NCI-H226 (cell line): Measurements from ENCODE around the gene TULP3.

Experiments used
- DNase-seq: peaks from one replicate; pipeline ENCODE4 v3.0.0-alpha.2; 2015

The TULP3 gene

GRCh38 chr12:2877953-2878732 is 12.5 kb upstream of the TULP3 start:
- no peak for DNase-seq

GRCh38 chr12:2879853-2880252 is 10.8 kb upstream of the TULP3 start:
- DNase-seq, result no peak

GRCh38 chr12:2884810-2885209 is 5.9 kb upstream of the TULP3 start:
- DNase-seq, result no peak

- no peak for DNase-seq
Observed at GRCh38 chr12:2886768-2887450, 3.8 kb upstream of the TULP3 start.

- no peak for DNase-seq
Observed at GRCh38 chr12:2890001-2890387, 697 bp upstream of the TULP3 start.

GRCh38 chr12:2891240-2892053 is 756 bp downstream of the TULP3 start:
- peak; percentile 11 for DNase-seq

GRCh38 chr12:2892246-2892645 is 1.6 kb downstream of the TULP3 start:
- no peak for DNase-seq

- DNase-seq, result peak; percentile 54
Observed at GRCh38 chr12:2893007-2893406, 2.3 kb downstream of the TULP3 start.

- no peak for DNase-seq
Observed at GRCh38 chr12:2895051-2895451, 4.4 kb downstream of the TULP3 start.

- DNase-seq, result no peak
Observed at GRCh38 chr12:2895511-2895910, 4.8 kb downstream of the TULP3 start.

GRCh38 chr12:2897418-2897817 is 6.7 kb downstream of the TULP3 start:
- no peak for DNase-seq

GRCh38 chr12:2900642-2901041 is 10.0 kb downstream of the TULP3 start:
- DNase-seq, result no peak

GRCh38 chr12:2902272-2902880 is 11.7 kb downstream of the TULP3 start:
- no peak for DNase-seq

GRCh38 chr12:2904260-2904659 is 13.6 kb downstream of the TULP3 start:
- no peak for DNase-seq

- no peak for DNase-seq
Observed at GRCh38 chr12:2912216-2912575, 21.5 kb downstream of the TULP3 start.

GRCh38 chr12:2919249-2919648 is 28.6 kb downstream of the TULP3 start:
- no peak for DNase-seq

GRCh38 chr12:2922329-2922728 is 31.6 kb downstream of the TULP3 start:
- no peak for DNase-seq

- no peak for DNase-seq
Observed at GRCh38 chr12:2923057-2923456, 32.4 kb downstream of the TULP3 start.

- peak; percentile 53 for DNase-seq
Observed at GRCh38 chr12:2924019-2924418, 33.3 kb downstream of the TULP3 start.

- DNase-seq, result no peak
Observed at GRCh38 chr12:2925322-2925995, 34.8 kb downstream of the TULP3 start.

GRCh38 chr12:2930865-2931264 is 40.2 kb downstream of the TULP3 start:
- DNase-seq, result no peak

- no peak for DNase-seq
Observed at GRCh38 chr12:2933586-2933985, 42.9 kb downstream of the TULP3 start.

GRCh38 chr12:2934371-2934770 is 43.7 kb downstream of the TULP3 start:
- DNase-seq, result no peak
